HG02678 (cell line): ENCODE data around the gene SPRYD4.

Experiments used
- ATAC-seq: cut with Tn5 transposase; IDR thresholded peaks from one replicate; pipeline ENCODE4 v1.9.1; 2021; ENCODE audit warnings: mild to moderate bottlenecking, moderate library complexity; ENCODE audit not compliant: unreplicated experiment

The SPRYD4 gene

DNA sequence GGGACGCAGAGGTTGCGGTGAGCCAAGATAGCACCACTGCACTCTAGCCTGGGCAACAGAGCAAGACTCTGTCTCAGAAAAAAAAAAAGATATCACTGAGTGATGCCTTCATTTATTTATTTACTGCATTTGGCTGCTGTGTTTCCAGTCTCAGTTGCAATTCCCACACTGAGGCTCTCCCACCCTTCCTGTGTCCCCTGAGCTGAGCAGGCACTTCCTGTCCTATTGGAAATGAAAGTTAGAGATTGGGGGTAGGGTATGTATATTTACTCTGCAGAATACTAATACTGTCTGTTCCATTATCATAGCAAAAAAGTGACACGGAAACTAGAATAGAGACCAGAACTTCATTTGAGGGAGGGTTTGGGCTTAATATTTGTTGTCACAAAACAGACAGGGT, 51.7 kb downstream of the SPRYD4 start:
- ATAC-seq, result no peak

GRCh38 chr12:56520506-56520905, 52.1 kb downstream of the SPRYD4 start:
- ATAC-seq, result no peak

DNA sequence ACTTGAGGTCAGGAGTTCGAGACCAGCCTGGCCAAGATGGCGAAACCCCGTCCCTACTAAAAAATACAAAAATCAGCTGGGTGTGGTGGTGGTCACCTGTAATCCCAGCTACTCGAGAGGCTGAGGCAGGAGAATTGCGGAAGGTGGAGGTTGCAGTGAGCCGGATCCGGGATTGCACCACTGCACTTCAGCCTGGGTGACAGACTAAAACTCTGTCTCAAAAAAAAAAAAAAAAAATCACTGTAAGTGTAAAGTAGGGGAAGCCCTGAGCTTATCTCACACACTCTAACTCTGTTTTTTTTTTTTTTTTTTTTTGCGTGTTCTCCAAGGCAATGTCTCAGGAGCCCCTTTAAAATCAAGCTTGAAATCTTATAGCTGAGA, 52.8 kb downstream of the SPRYD4 start:
- no peak for ATAC-seq

DNA sequence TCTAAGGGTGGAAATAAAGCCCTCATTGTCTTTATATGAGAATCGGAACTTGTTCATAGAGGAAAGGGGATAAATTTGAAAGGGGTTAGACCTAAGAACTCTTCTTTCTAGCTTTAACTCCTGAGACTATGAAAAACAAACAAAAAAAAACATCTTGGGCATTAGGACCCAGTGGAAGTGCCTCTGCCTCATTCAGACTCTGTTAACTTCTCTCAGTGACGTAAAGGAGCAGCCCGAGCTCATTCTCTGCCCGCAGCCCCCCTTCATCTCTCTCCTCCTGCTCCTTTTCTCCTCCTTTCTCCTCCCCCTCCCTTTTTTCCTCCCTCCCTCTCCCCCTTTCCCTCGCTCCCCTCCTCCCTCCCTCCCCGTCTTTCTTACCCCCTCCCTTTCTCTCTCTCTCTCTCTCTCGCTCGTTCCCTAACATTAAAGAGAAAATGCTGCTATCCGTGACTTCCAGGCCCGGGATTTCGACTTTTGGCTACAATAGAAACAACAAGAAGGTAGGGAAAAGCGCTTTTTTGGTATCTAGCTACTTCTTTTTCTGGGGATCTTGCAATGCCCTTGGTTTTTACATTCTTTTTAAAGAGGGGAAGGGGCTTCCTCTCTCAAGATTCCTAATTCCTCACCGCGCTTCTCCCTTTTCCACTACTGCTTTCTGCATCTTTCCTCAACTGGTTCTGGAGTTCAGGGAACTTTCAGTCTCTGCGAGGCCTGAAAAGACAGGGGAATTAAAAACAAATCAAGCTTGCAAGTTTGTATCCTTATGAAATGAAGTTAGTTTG, 53.4 kb downstream of the SPRYD4 start, which contains the start of gene RBMS2:
TSS of gene RBMS2 (plus strand) at position 231 of the 782 bp plus-strand sequence. CDS start at position 435, 204 bp downstream.
- no peak for ATAC-seq

DNA sequence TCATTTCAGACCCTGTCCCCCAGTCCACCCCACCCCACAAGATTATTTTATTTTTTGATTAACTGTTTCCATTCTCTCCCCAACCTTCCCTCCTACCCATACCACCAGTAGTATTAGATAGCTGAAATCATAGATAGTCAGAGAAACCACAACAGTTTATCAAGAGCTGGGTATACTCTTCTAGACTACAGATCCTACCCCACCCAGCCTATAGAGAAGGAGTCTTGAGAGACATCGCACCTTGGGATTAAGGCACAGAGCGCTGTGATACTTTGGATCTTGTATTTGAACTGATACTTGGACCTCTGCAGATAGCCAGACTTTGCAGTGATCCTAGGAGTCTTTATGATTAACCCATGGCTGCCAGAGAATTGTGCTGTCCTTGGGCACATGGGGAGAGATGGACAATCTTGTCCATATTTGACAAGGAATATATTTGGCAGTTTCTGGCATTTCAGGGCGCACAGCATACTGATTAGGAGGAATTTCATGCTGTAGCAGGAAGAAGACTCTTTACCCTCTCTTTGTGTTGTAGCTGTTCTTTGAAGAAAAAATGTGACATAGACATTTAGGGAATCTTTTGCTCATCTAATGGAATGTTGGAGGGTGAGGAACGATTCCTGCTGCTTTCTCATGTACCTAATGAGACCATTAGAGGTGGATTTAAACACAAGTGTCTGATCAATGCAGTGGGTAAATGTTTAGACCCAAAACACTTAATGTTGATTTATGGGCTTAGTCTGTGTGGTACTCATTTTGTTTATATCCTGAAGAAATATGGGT, 54.2 kb downstream of the SPRYD4 start:
- no peak for ATAC-seq

GRCh38 chr12:56528846-56529245, 60.5 kb downstream of the SPRYD4 start:
- no peak for ATAC-seq
